ENCODE results near the gene RBM42.
A peak's percentile ranks its signal among the peaks of the same experiment; 100 is the strongest.
"Not testable (repeated sequence)": the region's sequence is repeated elsewhere in the genome, so short reads cannot be mapped to it uniquely, and the experiment has no call there.

Gene RBM42

GRCh38 chr19:35628565-35629331, at the start of gene RBM42:
RBM42 (plus strand) TSS chr19:35629036; CDS start chr19:35629154, 118 bp downstream.
- peak; percentile 99 for DNase-seq

- DNase-seq: no peak
Observed at GRCh38 chr19:35582760-35583159, 46.1 kb upstream of the RBM42 start.

DNA sequence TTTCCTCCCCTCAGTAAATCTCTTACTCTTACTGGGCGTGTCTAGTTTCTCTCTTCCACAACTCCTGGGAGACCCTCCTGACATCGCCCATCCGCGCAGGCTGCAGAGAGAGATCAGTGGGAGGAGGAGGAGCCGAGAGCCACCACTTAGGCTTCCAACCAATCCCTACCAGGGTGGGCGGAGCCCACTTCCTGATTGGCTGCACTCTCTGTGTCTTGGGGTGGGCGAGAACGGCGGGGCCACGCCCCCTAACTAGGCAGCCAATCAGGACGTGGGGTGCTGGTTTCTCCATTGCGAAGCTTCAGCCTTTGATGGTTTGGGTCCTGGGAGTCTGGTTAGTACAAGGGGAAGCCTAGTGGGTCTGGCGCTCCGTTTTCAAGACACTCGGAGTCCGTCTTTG, 43.0 kb upstream of the RBM42 start, which contains the start of gene PMIS2:
Gene PMIS2 (plus strand): TSS at position 326 of the 400 bp plus-strand sequence. CDS start 87 bp downstream, outside the sequence.
- peak; percentile 81 for DNase-seq

GRCh38 chr19:35587321-35587720, 41.5 kb upstream of the RBM42 start:
- no peak for DNase-seq

DNA sequence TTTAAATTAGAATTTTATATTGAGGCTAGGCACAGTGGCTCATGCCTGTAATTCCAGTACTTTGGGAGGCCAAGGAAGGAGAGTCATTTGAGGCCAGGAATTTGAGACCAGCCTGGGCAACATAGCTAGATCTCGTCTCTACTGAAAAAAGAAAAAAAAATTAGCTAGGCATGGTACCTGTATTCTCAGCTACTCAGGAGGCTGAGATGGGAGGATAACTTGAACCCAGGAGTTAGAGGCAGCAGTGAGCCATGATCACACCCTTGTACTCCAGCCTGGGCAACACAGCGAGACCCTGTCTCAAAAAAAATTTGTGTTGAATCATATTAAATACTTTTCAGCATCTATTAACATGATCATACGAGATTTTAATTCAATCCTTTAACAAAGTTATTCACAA, 38.0 kb upstream of the RBM42 start:
- DNase-seq: no peak

GRCh38 chr19:35592226-35592625, 36.6 kb upstream of the RBM42 start:
- DNase-seq: peak; percentile 52

DNA sequence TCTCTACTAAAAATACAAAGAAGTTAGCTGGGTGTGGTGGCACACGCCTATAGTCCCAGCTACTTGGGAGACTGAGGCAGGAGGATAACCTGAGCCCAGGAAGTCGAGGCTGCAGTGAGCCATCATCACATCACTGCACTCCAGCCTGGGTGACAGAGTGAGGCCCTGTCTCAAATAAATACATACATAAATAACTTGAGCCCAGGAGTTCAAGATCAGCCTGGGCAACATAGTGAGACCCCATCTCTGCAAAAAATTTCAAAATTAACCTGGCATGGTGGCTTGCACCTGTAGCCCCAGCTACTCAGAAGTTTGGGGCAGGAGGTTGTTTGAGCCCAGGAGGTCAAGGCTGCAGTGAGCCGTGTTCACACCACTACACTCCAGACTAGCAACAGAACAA, 33.8 kb upstream of the RBM42 start:
- DNase-seq: not testable (repeated sequence)

GRCh38 chr19:35595928-35596327, 32.9 kb upstream of the RBM42 start:
- DNase-seq: no peak

- peak; percentile 52 for DNase-seq
Observed at GRCh38 chr19:35596366-35596999, 32.4 kb upstream of the RBM42 start.

DNA sequence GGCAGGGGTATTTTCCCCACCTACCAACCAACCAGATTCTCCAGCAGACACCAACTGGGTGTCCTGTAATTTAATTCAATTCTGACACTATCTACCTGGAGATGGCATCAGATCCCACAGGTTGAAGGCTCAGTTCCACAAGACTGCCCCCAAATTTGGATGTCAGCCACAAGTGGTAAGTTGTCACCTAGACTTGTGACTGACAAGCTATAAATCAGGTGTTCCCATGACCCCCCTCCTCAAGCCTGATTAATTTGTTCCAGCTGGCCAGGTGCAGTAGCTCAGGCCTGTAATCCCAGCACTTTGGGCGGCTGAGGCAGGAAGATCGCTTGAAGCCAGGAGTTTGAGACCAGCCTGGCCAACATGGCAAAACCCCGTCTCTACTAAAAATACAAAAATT, 26.9 kb upstream of the RBM42 start:
- DNase-seq: no peak

DNA sequence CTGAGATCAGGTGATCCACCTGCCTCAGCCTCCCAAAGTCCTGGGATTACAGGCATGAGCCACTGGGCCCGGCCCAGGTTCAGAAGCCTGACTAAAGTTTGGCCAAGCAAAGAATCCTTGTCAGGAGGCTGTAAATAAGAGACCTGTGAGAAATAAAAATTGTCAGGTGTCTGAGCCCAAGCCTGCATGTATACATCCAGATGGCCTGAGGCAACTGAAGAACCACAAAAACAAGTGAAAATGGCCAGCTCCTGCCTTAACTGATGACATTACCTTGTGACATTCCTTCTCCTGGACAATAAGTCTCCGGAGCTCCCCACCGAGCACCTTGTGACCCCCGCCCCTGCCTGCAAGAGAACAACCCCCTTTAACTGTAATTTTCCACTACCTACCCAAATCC, 24.4 kb upstream of the RBM42 start:
- DNase-seq: not testable (repeated sequence)

GRCh38 chr19:35607170-35607569, 21.7 kb upstream of the RBM42 start:
- DNase-seq: not testable (repeated sequence)

DNA sequence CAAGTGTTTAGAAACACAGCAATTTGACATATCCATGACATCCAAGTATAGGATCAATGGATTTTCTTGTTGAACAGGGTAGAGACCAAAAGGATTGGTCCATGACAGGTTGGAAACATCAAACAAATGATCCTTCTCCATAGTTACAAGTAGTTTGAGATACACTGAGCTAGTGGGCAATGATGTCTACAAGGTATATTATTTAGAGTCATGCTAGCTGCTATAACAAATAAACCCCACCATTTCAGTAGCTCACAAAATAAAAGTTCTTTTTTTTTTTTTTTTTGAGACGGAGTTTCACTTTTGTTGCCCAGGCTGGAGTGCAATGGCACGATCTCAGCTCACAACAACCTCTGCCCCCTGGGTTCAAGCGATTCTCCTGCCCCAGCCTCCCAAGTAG, 21.2 kb upstream of the RBM42 start:
- DNase-seq: no peak

- DNase-seq: no peak
Observed at GRCh38 chr19:35608251-35608650, 20.6 kb upstream of the RBM42 start.

- DNase-seq: no peak
Observed at GRCh38 chr19:35609851-35610353, 18.9 kb upstream of the RBM42 start.

DNA sequence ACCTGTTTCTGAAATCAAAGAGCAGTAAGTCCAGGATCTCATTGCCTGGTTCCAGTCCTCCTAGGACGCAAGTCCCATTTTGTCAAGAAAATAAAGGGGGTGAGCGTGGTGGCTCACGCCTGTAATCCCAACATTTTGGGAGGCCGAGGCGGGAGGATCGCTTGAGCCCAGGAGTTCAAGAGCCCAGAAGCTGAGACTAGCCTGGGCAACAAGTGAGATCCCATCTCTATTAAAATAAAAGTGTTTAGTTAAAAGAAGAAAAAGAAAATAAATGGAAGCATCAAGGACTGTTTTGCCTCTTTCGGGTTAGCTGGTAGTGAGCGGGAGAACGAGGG, 16.6 kb upstream of the RBM42 start:
- DNase-seq: no peak

- DNase-seq: peak; percentile 96
Observed at GRCh38 chr19:35612559-35613321, 16.1 kb upstream of the RBM42 start, which contains the start of gene HAUS5. HAUS5 (plus strand) TSS chr19:35612735; CDS start chr19:35612795, 60 bp downstream.

DNA sequence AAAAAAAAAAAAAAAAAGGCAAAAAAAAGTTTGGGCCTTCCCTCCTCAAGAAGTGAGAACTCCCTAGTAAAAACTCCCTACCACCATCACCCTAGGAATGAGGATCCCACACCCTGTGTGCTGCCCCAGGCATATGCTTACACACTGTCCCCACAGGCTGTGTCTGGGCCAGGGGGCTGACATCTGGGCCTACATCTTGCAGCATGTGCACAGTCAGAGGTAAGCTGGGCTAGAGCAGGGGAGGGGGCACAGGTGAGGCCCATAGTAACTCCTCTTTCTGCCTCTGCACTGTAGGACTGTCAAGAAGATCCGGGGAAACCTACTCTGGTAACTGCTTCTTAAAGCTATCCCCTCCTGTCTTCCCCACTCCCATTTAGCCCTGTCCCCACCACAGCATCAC, 15.3 kb upstream of the RBM42 start:
- no peak for DNase-seq

- no peak for DNase-seq
Observed at GRCh38 chr19:35615036-35615435, 13.8 kb upstream of the RBM42 start.

DNA sequence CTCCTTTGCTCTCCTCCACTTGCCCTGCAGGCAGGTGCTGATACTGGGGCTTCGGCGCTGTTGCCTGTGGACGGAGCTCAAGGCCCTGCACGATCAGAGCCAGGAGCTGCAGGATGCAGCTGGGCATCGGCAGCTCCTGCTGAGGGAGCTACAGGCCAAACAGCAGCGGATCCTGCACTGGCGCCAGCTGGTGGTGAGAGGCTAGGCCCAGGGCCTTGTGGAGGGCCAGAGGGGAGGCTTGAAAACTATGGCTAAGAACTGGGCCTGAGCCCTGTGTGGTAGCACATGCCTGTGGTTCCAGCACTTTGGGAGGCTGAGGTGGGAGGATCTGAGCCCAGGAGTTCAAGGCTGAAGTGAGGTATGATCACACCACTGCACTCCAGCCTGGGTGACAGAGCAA, 10.0 kb upstream of the RBM42 start:
- peak; percentile 13 for DNase-seq

DNA sequence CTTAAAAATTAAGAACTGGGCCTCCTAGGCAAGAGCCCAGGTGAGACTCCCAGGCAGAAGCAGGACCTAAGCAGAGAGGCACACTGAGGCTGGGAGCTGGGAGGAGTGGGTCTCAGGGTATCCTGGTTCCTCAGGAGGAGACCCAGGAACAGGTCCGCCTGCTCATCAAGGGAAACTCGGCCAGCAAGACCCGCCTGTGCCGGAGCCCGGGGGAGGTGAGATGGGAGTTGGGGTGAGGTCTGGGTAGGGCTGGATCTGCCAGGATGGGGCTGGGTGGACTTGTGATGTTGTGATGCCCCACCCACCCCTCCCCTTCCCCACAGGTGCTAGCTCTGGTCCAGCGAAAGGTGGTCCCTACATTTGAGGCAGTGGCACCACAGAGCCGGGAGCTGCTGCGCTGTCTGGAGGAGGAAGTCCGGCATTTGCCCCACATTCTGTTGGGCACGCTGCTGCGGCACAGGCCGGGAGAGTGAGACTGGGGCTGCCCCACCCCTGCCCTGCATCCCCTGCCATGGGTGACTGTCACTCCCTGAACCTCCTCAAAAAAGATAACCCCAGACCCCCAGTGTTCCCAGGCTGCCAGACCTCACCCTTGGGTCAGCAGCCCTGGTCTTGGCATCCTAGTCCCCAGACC, 9.4 kb upstream of the RBM42 start:
- DNase-seq: no peak

- no peak for DNase-seq
Observed at GRCh38 chr19:35620001-35620400, 8.8 kb upstream of the RBM42 start.

GRCh38 chr19:35621708-35622107, 7.1 kb upstream of the RBM42 start:
- DNase-seq: no peak
